MM.1S (cell line): ENCODE measurements around the gene ADSS2.

ENCODE experiments used
- DNase-seq: peaks from one replicate; pipeline ENCODE4 v3.0.0-alpha.2; 2015
- H2AFZ ChIP-seq: fragments of 300-600 bp; sonication (generic); 2 replicates; pipeline ENCODE4 v1.6.0; 2016; ENCODE audit warnings: antibody characterized with exemption, low read length
- H3F3A ChIP-seq: fragments of 300-600 bp; sonication (generic); 2 replicates; pipeline ENCODE4 v1.6.1; 2016; ENCODE audit warnings: mild to moderate bottlenecking, antibody characterized with exemption, low read length, moderate library complexity, mixed read lengths; ENCODE audit not compliant: insufficient read depth
- H3K27ac ChIP-seq: fragments of 300-600 bp; sonication (generic); 2 replicates; pipeline ENCODE4 v1.5.1; 2016; ENCODE audit warnings: mild to moderate bottlenecking, low read length
- H3K27me3 ChIP-seq: fragments of 300-600 bp; sonication (generic); replicated peaks from 2 replicates; pipeline ENCODE4 v1.6.0; 2016; ENCODE audit warnings: low read length; ENCODE audit not compliant: insufficient read depth
- H3K36me3 ChIP-seq: fragments of 300-600 bp; sonication (generic); replicated peaks from 2 replicates; pipeline ENCODE4 v1.6.1; 2016; ENCODE audit warnings: mild to moderate bottlenecking, low read length, mixed read lengths; ENCODE audit not compliant: insufficient read depth
- H3K4me1 ChIP-seq: fragments of 300-600 bp; sonication (generic); 2 replicates; pipeline ENCODE4 v1.6.1; 2016; ENCODE audit warnings: low read length, mixed read lengths
- H3K4me2 ChIP-seq: fragments of 300-600 bp; sonication (generic); 2 replicates; pipeline ENCODE4 v1.6.0; 2016; ENCODE audit warnings: low read depth, low read length
- H3K4me3 ChIP-seq: fragments of 300-600 bp; sonication (generic); 2 replicates; pipeline ENCODE4 v1.5.1; 2016; ENCODE audit warnings: low read length, mixed read lengths
- H3K79me2 ChIP-seq: fragments of 300-600 bp; sonication (generic); 2 replicates; pipeline ENCODE4 v1.6.1; 2016; ENCODE audit warnings: mixed run types, low read length, mixed read lengths
- H3K9ac ChIP-seq: fragments of 300-600 bp; sonication (generic); 2 replicates; pipeline ENCODE4 v1.6.1; 2016; ENCODE audit warnings: low read length, mixed read lengths
- H3K9me2 ChIP-seq: fragments of 300-600 bp; sonication (generic); replicated peaks from 2 replicates; pipeline ENCODE4 v1.6.1; 2016; ENCODE audit warnings: mild to moderate bottlenecking, low read length, mixed read lengths; ENCODE audit not compliant: insufficient read depth
- H3K9me3 ChIP-seq: fragments of 300-600 bp; sonication (generic); replicated peaks from 2 replicates; pipeline ENCODE4 v1.6.1; 2016; ENCODE audit warnings: mild to moderate bottlenecking, low read length, mixed read lengths; ENCODE audit not compliant: insufficient read depth
- H4K20me1 ChIP-seq: fragments of 300-600 bp; sonication (generic); 2 replicates; pipeline ENCODE4 v1.6.1; 2016; ENCODE audit warnings: mild to moderate bottlenecking, low read length, moderate library complexity, mixed read lengths; ENCODE audit not compliant: insufficient read depth
- EZH2 ChIP-seq: fragments of 300-600 bp; sonication (generic); optimal IDR thresholded peaks from 2 replicates; pipeline ENCODE3; 2017; ENCODE audit warnings: low read depth, mild to moderate bottlenecking, antibody characterized with exemption, low read length, mixed read lengths
- EZH2phosphoT487 ChIP-seq: fragments of 300-600 bp; sonication (generic); IDR thresholded peaks from 2 replicates; pipeline ENCODE4 v1.6.1; 2018; ENCODE audit warnings: antibody characterized with exemption, low read length
- TF ChIP-seq, protein P1 (sequence below): fragments of 300-600 bp; sonication (generic); IDR thresholded peaks from 2 replicates; pipeline ENCODE4 v1.5.1; 2016; ENCODE audit warnings: antibody characterized with exemption, low read length, mixed read lengths

The ADSS2 gene

GRCh38 chr1:244414543-244414942 is 37.2 kb downstream of the ADSS2 start:
- H3K4me1 ChIP-seq, result peaks cover 7% of the 10 kb centered on the region
- H3K79me2 ChIP-seq, result no peaks in the 10 kb centered on the region
- no peak for TF ChIP-seq EZH2
- TF ChIP-seq, protein P1, sequence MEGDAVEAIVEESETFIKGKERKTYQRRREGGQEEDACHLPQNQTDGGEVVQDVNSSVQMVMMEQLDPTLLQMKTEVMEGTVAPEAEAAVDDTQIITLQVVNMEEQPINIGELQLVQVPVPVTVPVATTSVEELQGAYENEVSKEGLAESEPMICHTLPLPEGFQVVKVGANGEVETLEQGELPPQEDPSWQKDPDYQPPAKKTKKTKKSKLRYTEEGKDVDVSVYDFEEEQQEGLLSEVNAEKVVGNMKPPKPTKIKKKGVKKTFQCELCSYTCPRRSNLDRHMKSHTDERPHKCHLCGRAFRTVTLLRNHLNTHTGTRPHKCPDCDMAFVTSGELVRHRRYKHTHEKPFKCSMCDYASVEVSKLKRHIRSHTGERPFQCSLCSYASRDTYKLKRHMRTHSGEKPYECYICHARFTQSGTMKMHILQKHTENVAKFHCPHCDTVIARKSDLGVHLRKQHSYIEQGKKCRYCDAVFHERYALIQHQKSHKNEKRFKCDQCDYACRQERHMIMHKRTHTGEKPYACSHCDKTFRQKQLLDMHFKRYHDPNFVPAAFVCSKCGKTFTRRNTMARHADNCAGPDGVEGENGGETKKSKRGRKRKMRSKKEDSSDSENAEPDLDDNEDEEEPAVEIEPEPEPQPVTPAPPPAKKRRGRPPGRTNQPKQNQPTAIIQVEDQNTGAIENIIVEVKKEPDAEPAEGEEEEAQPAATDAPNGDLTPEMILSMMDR, result no peak
- TF ChIP-seq EZH2phosphoT487, result no peak
- no peaks in the 10 kb centered on the region for H3K27me3 ChIP-seq
- peaks cover 9% of the 10 kb centered on the region; the same call in 1 of the 2 replicates for H3K36me3 ChIP-seq
- H3K4me3 ChIP-seq, result no peak overlapping the region
- peaks cover 11% of the 10 kb centered on the region for H3F3A ChIP-seq
- no peaks in the 10 kb centered on the region for H3K9me2 ChIP-seq
- no peak overlapping the region for H3K4me2 ChIP-seq
- no peak overlapping the region for H3K27ac ChIP-seq
- no peak overlapping the region for H2AFZ ChIP-seq
- DNase-seq, result no peak
- no peak overlapping the region for H3K9ac ChIP-seq
- no peaks in the 10 kb centered on the region for H3K9me3 ChIP-seq
- H4K20me1 ChIP-seq, result no peaks in the 10 kb centered on the region

DNA sequence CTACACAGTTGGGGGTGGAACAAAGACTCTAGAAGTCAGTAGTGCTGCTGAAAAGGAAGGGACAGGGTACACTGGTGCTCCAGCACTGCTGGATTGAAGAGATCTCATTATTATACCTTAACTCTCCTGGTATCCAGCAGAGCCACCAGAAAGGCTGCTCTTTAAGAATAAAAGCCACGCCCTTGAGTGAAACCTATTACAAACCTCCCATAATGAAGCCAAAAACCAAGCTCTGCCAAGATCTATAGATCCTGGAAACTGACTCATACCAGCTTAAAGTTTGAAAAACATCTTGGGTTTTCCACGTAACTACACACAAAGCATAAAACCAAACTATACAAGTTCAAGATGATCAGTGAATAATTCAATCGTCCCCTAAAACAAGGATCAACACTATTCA is 38.0 kb downstream of the ADSS2 start:
- Histone ChIP-seq H3K9ac (no peak overlapping the region), H3K27me3 (no peaks in the 10 kb centered on the region), H3K9me2 (no peaks in the 10 kb centered on the region), H3F3A (peaks cover 13% of the 10 kb centered on the region), H3K4me1 (peaks cover 15% of the 10 kb centered on the region), H3K4me3 (no peak overlapping the region), H3K4me2 (no peak overlapping the region), H4K20me1 (no peaks in the 10 kb centered on the region), H3K27ac (no peak overlapping the region), H3K36me3 (peaks cover 9% of the 10 kb centered on the region; the same call in 1 of the 2 replicates), H3K9me3 (no peaks in the 10 kb centered on the region), H3K79me2 (no peaks in the 10 kb centered on the region), H2AFZ (no peak overlapping the region)
- TF ChIP-seq EZH2phosphoT487, result no peak
- TF ChIP-seq EZH2, result no peak
- TF ChIP-seq, protein P1, result no peak
- DNase-seq, result no peak

- Histone ChIP-seq H3F3A (peaks cover 28% of the 10 kb centered on the region), H3K27ac (no peak overlapping the region), H3K27me3 (no peaks in the 10 kb centered on the region), H4K20me1 (no peaks in the 10 kb centered on the region), H3K4me3 (no peak overlapping the region), H3K4me1 (peaks cover 29% of the 10 kb centered on the region), H3K9ac (no peak overlapping the region), H3K4me2 (no peak overlapping the region), H3K9me2 (no peaks in the 10 kb centered on the region), H2AFZ (no peak overlapping the region), H3K9me3 (no peaks in the 10 kb centered on the region), H3K36me3 (peaks cover 9% of the 10 kb centered on the region; the same call in 1 of the 2 replicates), H3K79me2 (no peaks in the 10 kb centered on the region)
- TF ChIP-seq EZH2, result no peak
- TF ChIP-seq, protein P1, result no peak
- TF ChIP-seq EZH2phosphoT487, result no peak
- DNase-seq, result no peak
These were observed 39.5 kb downstream of the ADSS2 start for GRCh38 chr1:244412176-244412575.
